Activated CD4-positive, CD25-positive, alpha-beta regulatory T cell treated with anti-CD3 and anti-CD28 coated beads, Interleukin-2, amount 50 U/mL, for 16 hours (primary cell): ENCODE data around the gene PLCXD1.

Experiments used
- DNase-seq: peaks from one replicate; pipeline ENCODE4 v3.0.0-alpha.2; 2020; ENCODE audit warnings: low read depth, low spot score

The PLCXD1 gene

GRCh38 chrX:334971-335757, 54.0 kb downstream of the PLCXD1 start:
- DNase-seq, result no peak

- DNase-seq, result no peak
Observed at GRCh38 chrX:335758-336155, 54.6 kb downstream of the PLCXD1 start.

- no peak for DNase-seq
Observed at GRCh38 chrX:336227-336626, 55.0 kb downstream of the PLCXD1 start.

GRCh38 chrX:337331-337831, 56.2 kb downstream of the PLCXD1 start:
- no peak for DNase-seq

GRCh38 chrX:338281-338835, 57.2 kb downstream of the PLCXD1 start:
- no peak for DNase-seq

GRCh38 chrX:338836-339400, 57.7 kb downstream of the PLCXD1 start:
- no peak for DNase-seq

- no peak for DNase-seq
Observed at GRCh38 chrX:340121-340520, 58.9 kb downstream of the PLCXD1 start.

- DNase-seq, result no peak
Observed at GRCh38 chrX:340641-341423, 59.7 kb downstream of the PLCXD1 start.

GRCh38 chrX:341541-342101, 60.4 kb downstream of the PLCXD1 start:
- no peak for DNase-seq

GRCh38 chrX:344371-344901, 63.3 kb downstream of the PLCXD1 start:
- DNase-seq, result no peak

GRCh38 chrX:345020-345925, 64.1 kb downstream of the PLCXD1 start:
- no peak for DNase-seq

GRCh38 chrX:346034-346813, 65.0 kb downstream of the PLCXD1 start:
- no peak for DNase-seq

GRCh38 chrX:347351-348117, 66.4 kb downstream of the PLCXD1 start:
- no peak for DNase-seq

- no peak for DNase-seq
Observed at GRCh38 chrX:348461-349117, 67.4 kb downstream of the PLCXD1 start.

- DNase-seq, result no peak
Observed at GRCh38 chrX:349196-349595, 68.0 kb downstream of the PLCXD1 start.

GRCh38 chrX:349702-350101, 68.5 kb downstream of the PLCXD1 start:
- no peak for DNase-seq

- DNase-seq, result no peak
Observed at GRCh38 chrX:350148-350533, 69.0 kb downstream of the PLCXD1 start.

GRCh38 chrX:350534-351323, 69.5 kb downstream of the PLCXD1 start:
- no peak for DNase-seq
